HEK293T (cell line): Measurements from ENCODE around the gene LHX4.

Source experiments
- CTCF ChIA-PET: fragments of 350-600 bp; formaldehyde crosslinking; extraction: SDS; loops from one replicate; lab custom pipeline; 2021; ENCODE audit warnings: antibody characterized with exemption, inconsistent platforms; lab: Yijun Ruan, JAX
- POLR2A ChIA-PET: fragments of 350-600 bp; formaldehyde crosslinking; extraction: SDS; loops from one replicate; lab custom pipeline; 2020; ENCODE audit warnings: antibody characterized with exemption, inconsistent platforms; lab: Yijun Ruan, JAX
- DNase-seq: peaks from one replicate; pipeline ENCODE4 v3.0.0; 2012; ENCODE audit warnings: mixed read lengths; ENCODE audit errors: extremely low spot score
- ARNT ChIP-seq: fragments of 450-650 bp; IDR thresholded peaks from 2 replicates; pipeline ENCODE4 v1.6.1; 2017; ENCODE audit warnings: mild to moderate bottlenecking
- BHLHE40 ChIP-seq: fragments of 450-650 bp; IDR thresholded peaks from 2 replicates; pipeline ENCODE4 v1.6.1; 2016; ENCODE audit warnings: mild to moderate bottlenecking, moderate library complexity, borderline replicate concordance
- CTBP1 ChIP-seq: fragments of 450-650 bp; IDR thresholded peaks from 2 replicates; pipeline ENCODE4 v1.6.1; 2016; ENCODE audit warnings: borderline replicate concordance
- ELF4 ChIP-seq: fragments of 450-650 bp; IDR thresholded peaks from 2 replicates; pipeline ENCODE4 v1.6.1; 2017; ENCODE audit warnings: antibody characterized with exemption
- FOXA1 ChIP-seq: fragments of 450-650 bp; IDR thresholded peaks from 2 replicates; pipeline ENCODE4 v1.6.1; 2016; ENCODE audit warnings: mild to moderate bottlenecking
- FOXK2 ChIP-seq: fragments of 450-650 bp; IDR thresholded peaks from 2 replicates; pipeline ENCODE4 v1.6.1; 2016; ENCODE audit warnings: mild to moderate bottlenecking
- FOXM1 ChIP-seq: fragments of 450-650 bp; IDR thresholded peaks from 2 replicates; pipeline ENCODE4 v1.6.1; 2017; ENCODE audit warnings: mild to moderate bottlenecking, borderline replicate concordance
- HDGF ChIP-seq: fragments of 450-650 bp; IDR thresholded peaks from 2 replicates; pipeline ENCODE4 v1.6.1; 2017; ENCODE audit warnings: antibody characterized with exemption, borderline replicate concordance
- L3MBTL2 ChIP-seq: fragments of 450-650 bp; conservative IDR thresholded peaks from 2 replicates; pipeline ENCODE4 v1.6.1; 2016; ENCODE audit warnings: mild to moderate bottlenecking
- LEF1 ChIP-seq: fragments of 450-650 bp; IDR thresholded peaks from 2 replicates; pipeline ENCODE4 v1.6.1; 2017; ENCODE audit warnings: mild to moderate bottlenecking, borderline replicate concordance
- NFRKB ChIP-seq: fragments of 450-650 bp; IDR thresholded peaks from 2 replicates; pipeline ENCODE4 v1.6.1; 2016; ENCODE audit warnings: mild to moderate bottlenecking, moderate library complexity
- PKNOX1 ChIP-seq: fragments of 450-650 bp; IDR thresholded peaks from 2 replicates; pipeline ENCODE4 v1.6.1; 2016
- SP1 ChIP-seq: fragments of 450-650 bp; IDR thresholded peaks from 2 replicates; pipeline ENCODE4 v1.6.1; 2017
- SUZ12 ChIP-seq: fragments of 450-650 bp; IDR thresholded peaks from 2 replicates; pipeline ENCODE4 v1.6.1; 2016; ENCODE audit warnings: mild to moderate bottlenecking
- TARDBP ChIP-seq: fragments of 450-650 bp; IDR thresholded peaks from 2 replicates; pipeline ENCODE4 v1.6.1; 2016
- ZNF384 ChIP-seq: fragments of 450-650 bp; IDR thresholded peaks from 2 replicates; pipeline ENCODE4 v1.6.1; 2016

LHX4 gene

GRCh38 chr1:180244840-180245239 lies 14.8 kb downstream of the LHX4 start:
- no peak for DNase-seq
- POLR2A ChIA-PET: no interaction called here
- TF ChIP-seq NFRKB (no peak), BHLHE40 (no peak), ELF4 (no peak), LEF1 (no peak), FOXA1 (no peak), ZNF384 (no peak)
- CTCF ChIA-PET: interaction anchor here (2.3 kb wide), 1 partner anchor 13 kb away, joined by 5 read pairs; no protein-coding TSS in a partner anchor

GRCh38 chr1:180246579-180246978 lies 16.5 kb downstream of the LHX4 start:
- no peak for DNase-seq
- no peak for TF ChIP-seq L3MBTL2
- no peak for TF ChIP-seq LEF1
- no peak for TF ChIP-seq ELF4
- TF ChIP-seq TARDBP: no peak
- no peak for TF ChIP-seq ZNF384
- TF ChIP-seq BHLHE40: no peak
- no peak for TF ChIP-seq CTBP1
- TF ChIP-seq SP1: no peak
- no peak for TF ChIP-seq ARNT
- no peak for TF ChIP-seq FOXA1
- no peak for TF ChIP-seq HDGF
- TF ChIP-seq NFRKB: no peak
- TF ChIP-seq SUZ12: no peak
- TF ChIP-seq FOXK2: no peak
- CTCF ChIA-PET: interaction anchor here (0.6 to 0.7 kb wide), 2 partner anchors 10 to 117 kb away, joined by 3 to 6 read pairs; no protein-coding TSS in a partner anchor
- POLR2A ChIA-PET: no interaction called here

- DNase-seq: no peak
- ChIA-PET POLR2A (no interaction called here), CTCF (interaction anchor here (0.6 kb wide), 1 partner anchor 116 kb away, joined by 6 read pairs; no protein-coding TSS in a partner anchor)
- no peak for TF ChIP-seq FOXK2
- TF ChIP-seq HDGF: no peak
- no peak for TF ChIP-seq NFRKB
- TF ChIP-seq SP1: no peak
- TF ChIP-seq TARDBP: no peak
- no peak for TF ChIP-seq FOXM1
- TF ChIP-seq FOXA1: no peak
- TF ChIP-seq SUZ12: no peak
- TF ChIP-seq L3MBTL2: no peak
- no peak for TF ChIP-seq BHLHE40
- TF ChIP-seq LEF1: no peak
- TF ChIP-seq ARNT: no peak
- no peak for TF ChIP-seq PKNOX1
- TF ChIP-seq CTBP1: no peak
- no peak for TF ChIP-seq ZNF384
- no peak for TF ChIP-seq ELF4
Measured at GRCh38 chr1:180247061-180247460, 17.0 kb downstream of the LHX4 start.

- POLR2A ChIA-PET: no interaction called here
- DNase-seq: no peak
- CTCF ChIA-PET: no interaction called here
- TF ChIP-seq ARNT (no peak), TARDBP (no peak), FOXK2 (no peak), NFRKB (no peak), FOXM1 (no peak), HDGF (no peak), ZNF384 (no peak), PKNOX1 (no peak), SUZ12 (no peak), FOXA1 (no peak), SP1 (no peak), BHLHE40 (no peak), CTBP1 (no peak)
Measured at GRCh38 chr1:180247580-180247979, 17.5 kb downstream of the LHX4 start.

- POLR2A ChIA-PET: no interaction called here
- no peak for TF ChIP-seq FOXM1
- TF ChIP-seq FOXA1: no peak
- no peak for TF ChIP-seq ARNT
- no peak for TF ChIP-seq ZNF384
- TF ChIP-seq L3MBTL2: no peak
- TF ChIP-seq FOXK2: no peak
- TF ChIP-seq TARDBP: no peak
- TF ChIP-seq ELF4: no peak
- no peak for TF ChIP-seq CTBP1
- no peak for TF ChIP-seq PKNOX1
- TF ChIP-seq SUZ12: no peak
- no peak for TF ChIP-seq SP1
- no peak for TF ChIP-seq NFRKB
- TF ChIP-seq HDGF: no peak
- TF ChIP-seq BHLHE40: no peak
- no peak for TF ChIP-seq LEF1
Measured at GRCh38 chr1:180248176-180248575, 18.1 kb downstream of the LHX4 start.

More at GRCh38 chr1:180248176-180248575, 18.1 kb downstream of the LHX4 start:
- DNase-seq: no peak
- CTCF ChIA-PET: interaction anchor here (0.9 to 1.3 kb wide), 2 partner anchors 14 to 60 kb away, joined by 3 to 4 read pairs; no protein-coding TSS in a partner anchor
